ENCODE data around the gene TUBD1. TPM values are rescaled to one million over a fixed set of nuclear protein-coding genes. Genes with fewer than 3 reads are reported as not detected.
A peak's percentile ranks its signal among the peaks of the same experiment; 100 is the strongest.
"Not testable (repeated sequence)": the region's sequence is repeated elsewhere in the genome, so short reads cannot be mapped to it uniquely, and the experiment has no call there.

TUBD1 gene
- total RNA-seq, 1 donor from 2014 or later, result 16.7 TPM

DNA sequence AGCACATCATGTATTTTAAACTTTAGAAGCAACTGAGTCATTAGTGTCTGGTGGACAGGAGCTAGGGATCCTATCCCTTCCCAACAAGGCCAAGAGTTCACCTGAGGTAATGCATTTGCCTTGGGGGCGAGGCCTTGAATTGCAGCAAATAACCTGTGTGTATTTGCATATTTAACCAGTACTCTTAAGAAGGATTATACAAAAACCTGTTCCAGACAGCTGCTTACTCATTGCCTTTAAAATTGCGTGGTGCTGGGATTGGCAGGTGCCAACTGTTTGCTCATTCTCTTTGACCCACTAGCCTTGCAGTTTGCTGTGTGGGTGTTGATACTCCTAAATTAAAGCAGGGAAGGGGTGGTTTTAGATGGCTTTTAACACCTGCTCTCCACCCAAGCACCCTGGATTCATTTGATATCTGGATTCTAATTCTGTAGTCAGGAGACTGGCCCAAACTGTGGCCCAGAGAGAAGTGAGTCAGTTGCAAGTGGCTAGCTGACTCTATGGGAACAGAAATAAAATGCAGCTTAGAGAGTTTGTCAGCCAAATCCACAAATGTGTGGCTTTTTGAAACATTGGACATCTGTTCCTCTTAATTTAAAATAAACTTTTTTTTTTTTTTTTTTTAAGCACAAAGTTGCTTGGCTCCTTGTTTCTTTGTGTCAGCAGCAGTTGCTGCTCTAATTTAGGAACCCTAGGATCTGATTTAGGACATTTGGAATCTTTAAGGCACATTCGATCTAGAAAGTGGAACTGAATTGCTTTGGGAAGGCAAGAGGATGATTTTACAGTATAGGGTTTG, 46.9 kb downstream of the TUBD1 start:
- DNase-seq (ENCODE audit: extremely low spot score, unreplicated experiment), result no peak
- H3K36me3 Mint-ChIP-seq, result peaks cover 19% of the 10 kb centered on the region
- TF ChIP-seq, protein P1, sequence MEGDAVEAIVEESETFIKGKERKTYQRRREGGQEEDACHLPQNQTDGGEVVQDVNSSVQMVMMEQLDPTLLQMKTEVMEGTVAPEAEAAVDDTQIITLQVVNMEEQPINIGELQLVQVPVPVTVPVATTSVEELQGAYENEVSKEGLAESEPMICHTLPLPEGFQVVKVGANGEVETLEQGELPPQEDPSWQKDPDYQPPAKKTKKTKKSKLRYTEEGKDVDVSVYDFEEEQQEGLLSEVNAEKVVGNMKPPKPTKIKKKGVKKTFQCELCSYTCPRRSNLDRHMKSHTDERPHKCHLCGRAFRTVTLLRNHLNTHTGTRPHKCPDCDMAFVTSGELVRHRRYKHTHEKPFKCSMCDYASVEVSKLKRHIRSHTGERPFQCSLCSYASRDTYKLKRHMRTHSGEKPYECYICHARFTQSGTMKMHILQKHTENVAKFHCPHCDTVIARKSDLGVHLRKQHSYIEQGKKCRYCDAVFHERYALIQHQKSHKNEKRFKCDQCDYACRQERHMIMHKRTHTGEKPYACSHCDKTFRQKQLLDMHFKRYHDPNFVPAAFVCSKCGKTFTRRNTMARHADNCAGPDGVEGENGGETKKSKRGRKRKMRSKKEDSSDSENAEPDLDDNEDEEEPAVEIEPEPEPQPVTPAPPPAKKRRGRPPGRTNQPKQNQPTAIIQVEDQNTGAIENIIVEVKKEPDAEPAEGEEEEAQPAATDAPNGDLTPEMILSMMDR (conservative IDR thresholded peaks at IDR 0.05), result no peak
- no peaks in the 10 kb centered on the region for H3K9me3 Mint-ChIP-seq
- peaks cover 45% of the 10 kb centered on the region for H3K4me1 Mint-ChIP-seq (ENCODE audit: unreplicated experiment)
- peak overlapping the region; percentile 97 for H3K27ac Mint-ChIP-seq
- peak overlapping the region; percentile 74 for H3K4me3 Mint-ChIP-seq
- H3K27me3 Mint-ChIP-seq, result no peaks in the 10 kb centered on the region

DNA sequence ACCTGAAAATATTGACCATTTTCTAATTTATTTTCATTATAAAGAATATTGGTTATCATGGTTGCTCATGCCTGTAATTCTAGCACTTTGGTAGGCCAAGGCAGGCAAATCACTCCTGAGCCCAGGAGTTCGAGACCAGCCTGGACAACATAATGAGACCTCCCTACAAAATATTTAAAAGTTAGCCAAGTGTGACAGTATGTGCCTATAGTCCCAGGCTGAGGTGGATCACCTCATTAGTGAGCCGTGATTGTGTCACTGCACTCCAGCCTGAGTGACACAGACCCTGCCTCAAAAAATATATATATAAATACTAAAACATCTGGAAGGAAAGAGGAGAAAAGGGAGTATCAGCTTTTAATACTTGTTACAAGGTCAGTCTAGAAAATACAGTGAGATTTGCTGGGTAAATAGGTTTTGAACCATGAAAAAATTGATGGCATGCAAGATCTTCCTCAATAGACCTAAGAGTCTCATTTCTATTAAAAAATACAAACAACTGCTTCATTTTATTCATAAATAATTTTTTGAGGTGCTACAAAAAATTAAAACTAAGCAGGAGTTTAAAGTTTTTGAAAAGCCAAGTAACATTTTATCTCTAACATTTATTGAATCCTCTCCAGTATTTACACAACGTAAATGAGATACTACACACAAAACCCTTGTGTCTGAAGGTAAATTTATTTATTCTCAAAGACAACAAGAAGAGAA, 47.7 kb downstream of the TUBD1 start:
- H3K4me3 Mint-ChIP-seq, result peak overlapping the region; percentile 74
- H3K9me3 Mint-ChIP-seq, result no peaks in the 10 kb centered on the region
- H3K36me3 Mint-ChIP-seq, result peaks cover 27% of the 10 kb centered on the region
- H3K27me3 Mint-ChIP-seq, result no peaks in the 10 kb centered on the region
- peak overlapping the region; percentile 97 for H3K27ac Mint-ChIP-seq
- TF ChIP-seq, protein P1 (conservative IDR thresholded peaks at IDR 0.05), result no peak
- no peak for DNase-seq (ENCODE audit: extremely low spot score, unreplicated experiment)
- peaks cover 52% of the 10 kb centered on the region for H3K4me1 Mint-ChIP-seq (ENCODE audit: unreplicated experiment)

DNA sequence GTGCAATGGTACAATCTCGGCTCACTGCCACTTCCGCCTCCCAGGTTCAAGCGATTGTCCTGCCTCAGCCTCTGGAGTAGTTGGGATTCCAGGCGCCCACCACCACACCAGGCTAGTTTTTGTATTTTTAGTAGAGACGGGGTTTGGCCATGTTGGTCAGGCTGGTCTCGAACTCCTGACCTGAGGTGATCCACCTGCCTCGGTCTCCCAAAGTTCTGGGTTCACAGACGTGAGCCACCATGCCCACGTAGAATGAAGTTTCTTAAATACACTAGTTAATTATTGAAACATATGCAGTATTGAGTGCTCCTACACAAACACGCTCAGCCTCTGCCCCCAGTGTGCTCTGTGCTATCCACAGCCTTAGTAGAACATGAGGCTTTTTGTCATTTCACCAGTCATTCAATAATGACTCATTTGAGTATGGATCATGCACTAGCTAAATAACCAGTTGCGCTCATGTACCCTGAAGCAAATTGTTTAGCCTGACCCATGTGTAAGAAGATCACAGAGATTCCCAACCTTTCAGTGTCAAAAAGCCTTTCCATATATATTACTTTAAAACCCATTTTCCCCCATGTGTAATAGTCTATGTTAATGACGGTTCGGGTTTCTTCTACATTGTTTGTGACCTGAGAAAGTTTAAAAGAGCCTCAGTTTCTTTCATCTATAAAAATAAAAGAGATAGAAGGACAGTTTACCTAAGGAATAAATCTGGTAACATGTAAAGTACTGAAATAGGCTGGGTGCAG, 49.7 kb downstream of the TUBD1 start:
- peak overlapping the region; percentile 97 for H3K27ac Mint-ChIP-seq
- DNase-seq (ENCODE audit: extremely low spot score, unreplicated experiment), result no peak
- H3K4me3 Mint-ChIP-seq, result peak overlapping the region; percentile 74
- no peaks in the 10 kb centered on the region for H3K27me3 Mint-ChIP-seq
- no peaks in the 10 kb centered on the region for H3K9me3 Mint-ChIP-seq
- H3K4me1 Mint-ChIP-seq (ENCODE audit: unreplicated experiment), result peaks cover 49% of the 10 kb centered on the region
- TF ChIP-seq, protein P1 (conservative IDR thresholded peaks at IDR 0.05), result no peak
- peaks cover 42% of the 10 kb centered on the region for H3K36me3 Mint-ChIP-seq

DNA sequence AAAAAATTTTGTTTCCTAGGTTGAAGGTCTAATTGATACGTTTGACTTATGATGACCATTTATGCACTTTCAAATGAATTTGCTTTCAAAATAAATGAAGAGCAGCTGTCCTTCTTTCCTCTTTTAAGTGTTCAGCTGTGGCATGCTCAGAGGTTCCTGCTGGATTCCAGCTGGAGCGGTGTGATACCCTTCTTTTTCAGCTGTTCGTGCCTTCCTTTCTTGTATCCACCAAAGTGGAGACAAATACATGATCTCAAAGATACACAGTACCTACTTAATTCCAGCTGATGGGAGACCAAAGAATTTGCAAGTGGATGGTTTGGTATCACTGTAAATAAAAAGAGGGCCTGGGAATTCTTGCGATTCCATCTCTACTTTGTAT, 50.9 kb downstream of the TUBD1 start:
- Mint-ChIP-seq H3K4me3 (peak overlapping the region; percentile 77), H3K27ac (peak overlapping the region; percentile 97), H3K36me3 (peaks cover 48% of the 10 kb centered on the region), H3K4me1 (ENCODE audit: unreplicated experiment) (peaks cover 48% of the 10 kb centered on the region)
- not testable (repeated sequence) for H3K9me3 Mint-ChIP-seq; H3K27me3 Mint-ChIP-seq; DNase-seq (ENCODE audit: extremely low spot score, unreplicated experiment)

DNA sequence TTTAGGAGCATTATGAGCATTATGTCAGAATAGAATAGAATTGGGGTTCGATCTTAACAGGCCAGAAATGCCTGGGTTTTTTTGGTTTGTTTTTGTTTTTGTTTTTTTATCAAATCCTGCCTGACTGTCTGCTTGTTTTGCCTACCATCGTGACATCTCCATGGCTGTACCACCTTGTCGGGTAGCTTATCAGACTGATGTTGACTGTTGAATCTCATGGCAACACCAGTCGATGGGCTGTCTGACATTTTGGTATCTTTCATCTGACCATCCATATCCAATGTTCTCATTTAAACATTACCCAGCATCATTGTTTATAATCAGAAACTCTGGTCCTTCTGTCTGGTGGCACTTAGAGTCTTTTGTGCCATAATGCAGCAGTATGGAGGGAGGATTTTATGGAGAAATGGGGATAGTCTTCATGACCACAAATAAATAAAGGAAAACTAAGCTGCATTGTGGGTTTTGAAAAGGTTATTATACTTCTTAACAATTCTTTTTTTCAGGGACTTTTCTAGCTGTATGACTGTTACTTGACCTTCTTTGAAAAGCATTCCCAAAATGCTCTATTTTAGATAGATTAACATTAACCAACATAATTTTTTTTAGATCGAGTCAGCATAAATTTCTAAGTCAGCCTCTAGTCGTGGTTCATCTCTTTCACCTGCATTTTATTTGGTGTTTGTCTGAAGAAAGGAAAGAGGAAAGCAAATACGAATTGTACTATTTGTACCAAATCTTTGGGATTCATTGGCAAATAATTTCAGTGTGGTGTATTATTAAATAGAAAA, 51.5 kb downstream of the TUBD1 start:
- peaks cover 46% of the 10 kb centered on the region for H3K4me1 Mint-ChIP-seq (ENCODE audit: unreplicated experiment)
- H3K27me3 Mint-ChIP-seq; H3K9me3 Mint-ChIP-seq; DNase-seq (ENCODE audit: extremely low spot score, unreplicated experiment): not testable (repeated sequence)
- H3K36me3 Mint-ChIP-seq, result peaks cover 48% of the 10 kb centered on the region
- peak overlapping the region; percentile 96 for H3K4me3 Mint-ChIP-seq
- peak overlapping the region; percentile 97 for H3K27ac Mint-ChIP-seq
